CD8-positive, alpha-beta memory T cell (primary cell): Measurements from ENCODE around the gene FAR2. TPM values are rescaled to one million over a fixed set of nuclear protein-coding genes. Genes with fewer than 3 reads are reported as not detected.
"Not testable (repeated sequence)": the region's sequence is repeated elsewhere in the genome, so short reads cannot be mapped to it uniquely, and the experiment has no call there.

Experiments used
- CTCF ChIA-PET: fragments of 350-600 bp; sonication (Branson Sonifier 250); formaldehyde crosslinking; loops from one replicate; lab custom pipeline; 2021; ENCODE audit warnings: antibody characterized with exemption; lab: Charles Lee
- POLR2A ChIA-PET: fragments of 350-600 bp; sonication (Branson Sonifier 250); formaldehyde crosslinking; loops from one replicate; lab custom pipeline; 2021; ENCODE audit warnings: antibody characterized with exemption; lab: Charles Lee
- DNase-seq, 5 donors: peaks; one replicate each; pipeline versions ENCODE4 v3.0.0 to v3.0.0-alpha.2; 2020 to 2022; ENCODE audit warnings: mixed read lengths in 1 of 5
- H3K27ac ChIP-seq: one replicate; pipeline ENCODE4 v1.7.0; 2013; ENCODE audit warnings: low read depth, mild to moderate bottlenecking, low read length, moderate library complexity
- H3K27me3 ChIP-seq: 2 replicates; pipeline ENCODE4 v1.7.0; 2013; ENCODE audit warnings: low read length, mild to moderate bottlenecking; ENCODE audit not compliant: insufficient read depth, poor library complexity, severe bottlenecking
- H3K36me3 ChIP-seq: 2 replicates; pipeline ENCODE4 v1.7.0; 2013; ENCODE audit warnings: mild to moderate bottlenecking, low read length, moderate library complexity; ENCODE audit not compliant: insufficient read depth
- H3K4me1 ChIP-seq: 2 replicates; pipeline ENCODE4 v1.7.0; 2013; ENCODE audit warnings: mild to moderate bottlenecking, low read length, moderate library complexity; ENCODE audit not compliant: insufficient read depth
- H3K4me3 ChIP-seq: 2 replicates; pipeline ENCODE4 v1.7.0; 2013; ENCODE audit warnings: mild to moderate bottlenecking, low read length
- H3K9me3 ChIP-seq: 2 replicates; pipeline ENCODE4 v1.7.0; 2013; ENCODE audit warnings: mild to moderate bottlenecking, low read length
- H3K27ac Mint-ChIP-seq, 8 donors: one replicate each; pipeline ENCODE4 v1.8.0; 2020 to 2021; ENCODE audit warnings: mixed read lengths in 8 of 8, mild to moderate bottlenecking in 6 of 8, inconsistent platforms in 3 of 8, moderate library complexity in 3 of 8
- H3K27me3 Mint-ChIP-seq, 2 donors: one replicate each; pipeline ENCODE4 v1.8.0; 2020 to 2021; ENCODE audit warnings: mixed read lengths in 2 of 2, mild to moderate bottlenecking in 1 of 2, moderate library complexity in 1 of 2
- H3K36me3 Mint-ChIP-seq, 3 donors: one replicate each; pipeline ENCODE4 v1.8.0; 2020 to 2021; ENCODE audit warnings: mixed read lengths in 3 of 3, inconsistent platforms in 1 of 3, mild to moderate bottlenecking in 1 of 3
- H3K4me1 Mint-ChIP-seq, 3 donors: one replicate each; pipeline ENCODE4 v1.8.0; 2020 to 2021; ENCODE audit warnings: mixed read lengths in 3 of 3, inconsistent platforms in 1 of 3, mild to moderate bottlenecking in 1 of 3
- H3K4me3 Mint-ChIP-seq, 7 donors: one replicate each; pipeline ENCODE4 v1.8.0; 2020 to 2021; ENCODE audit warnings: mixed read lengths in 7 of 7, mild to moderate bottlenecking in 6 of 7, moderate library complexity in 4 of 7, inconsistent platforms in 2 of 7
- H3K9me3 Mint-ChIP-seq, 5 donors: one replicate each; pipeline ENCODE4 v1.8.0; 2020 to 2022; ENCODE audit warnings: mixed read lengths in 5 of 5, mild to moderate bottlenecking in 3 of 5, moderate library complexity in 2 of 5, inconsistent platforms in 1 of 5
- polyA plus RNA-seq: library from polyadenylated mRNA; unstranded; fragments of 300-500 nt; fragmentation: Illumina TruSeq; gene quantifications from one replicate; pipeline ENCODE4 v1.2.3, GENCODE V29; 2021
- total RNA-seq, 2 experiments: library from RNA; stranded (reverse); gene quantifications; one replicate each; pipeline ENCODE4 v1.2.3, GENCODE V29; 2021

The FAR2 gene
- total and polyA plus RNA-seq, 3 experiments from 2014 or later: 3.7 to 7.0 (median 4.0) TPM

DNA sequence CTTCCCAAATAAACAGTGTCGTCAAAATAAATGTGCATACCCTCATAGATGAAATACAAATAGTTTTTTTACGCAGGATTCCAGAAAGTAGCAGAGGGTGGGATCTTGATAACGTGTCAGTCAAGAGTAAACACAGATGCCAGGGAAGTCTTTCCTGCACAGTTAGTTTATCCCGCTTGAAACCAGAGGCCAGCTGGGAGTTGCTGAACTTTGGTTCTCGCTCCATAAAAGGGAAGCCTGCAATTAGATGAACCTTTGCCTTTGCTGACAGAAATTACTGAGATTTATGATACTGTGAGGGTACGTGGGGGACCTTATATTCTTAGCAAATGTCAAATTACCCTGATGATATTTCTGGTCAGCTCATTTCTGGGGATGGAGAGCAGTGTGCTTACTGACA lies 18.9 kb downstream of the FAR2 start:
- no peaks in the 10 kb centered on the region for H3K27me3 Mint-ChIP-seq
- H3K4me3 Mint-ChIP-seq: no peak overlapping the region
- H3K27ac ChIP-seq: no peak overlapping the region
- no peaks in the 10 kb centered on the region for H3K9me3 ChIP-seq
- H3K4me1 Mint-ChIP-seq: peaks cover 10 to 24% (median 18%) of the 10 kb centered on the region in 3 donors
- no peak for DNase-seq
- ChIA-PET CTCF (no interaction called here), POLR2A (no interaction called here)
- peaks cover 9% of the 10 kb centered on the region for H3K4me1 ChIP-seq
- no peaks in the 10 kb centered on the region for H3K36me3 ChIP-seq
- no peaks in the 10 kb centered on the region for H3K9me3 Mint-ChIP-seq
- peaks cover 0 to 9% (median 4%) of the 10 kb centered on the region in 3 donors for H3K36me3 Mint-ChIP-seq
- peak overlapping the region in 1 of 8 donors; percentile 72 for H3K27ac Mint-ChIP-seq
- H3K4me3 ChIP-seq: no peak overlapping the region
- H3K27me3 ChIP-seq: no peaks in the 10 kb centered on the region

DNA sequence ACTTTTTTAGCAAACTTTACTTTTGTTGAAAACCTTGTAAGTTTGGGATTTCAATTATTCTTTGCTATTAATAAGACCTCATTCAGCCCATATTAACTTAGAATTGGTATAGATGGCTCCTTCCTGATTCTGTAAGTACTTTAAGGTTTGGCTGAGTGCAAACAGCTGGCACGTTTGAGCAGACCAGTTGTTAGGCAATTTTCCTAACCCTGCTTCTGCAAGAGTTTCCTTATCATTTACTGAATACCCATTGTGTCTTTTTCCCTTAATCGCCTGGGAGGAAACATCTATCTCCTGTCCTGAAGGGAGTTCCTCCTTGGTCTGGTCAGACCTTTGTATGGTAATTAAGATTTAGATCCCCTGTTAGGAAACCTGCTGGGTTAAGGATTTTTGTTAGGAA lies 20.9 kb downstream of the FAR2 start:
- H3K4me1 Mint-ChIP-seq, POLR2A ChIA-PET, H3K36me3 Mint-ChIP-seq, H3K4me1 ChIP-seq, H3K9me3 Mint-ChIP-seq, H3K27ac ChIP-seq, CTCF ChIA-PET, H3K4me3 Mint-ChIP-seq, DNase-seq, H3K4me3 ChIP-seq, H3K27ac Mint-ChIP-seq, H3K27me3 ChIP-seq, H3K36me3 ChIP-seq, H3K27me3 Mint-ChIP-seq, H3K9me3 ChIP-seq: not testable (repeated sequence)

DNA sequence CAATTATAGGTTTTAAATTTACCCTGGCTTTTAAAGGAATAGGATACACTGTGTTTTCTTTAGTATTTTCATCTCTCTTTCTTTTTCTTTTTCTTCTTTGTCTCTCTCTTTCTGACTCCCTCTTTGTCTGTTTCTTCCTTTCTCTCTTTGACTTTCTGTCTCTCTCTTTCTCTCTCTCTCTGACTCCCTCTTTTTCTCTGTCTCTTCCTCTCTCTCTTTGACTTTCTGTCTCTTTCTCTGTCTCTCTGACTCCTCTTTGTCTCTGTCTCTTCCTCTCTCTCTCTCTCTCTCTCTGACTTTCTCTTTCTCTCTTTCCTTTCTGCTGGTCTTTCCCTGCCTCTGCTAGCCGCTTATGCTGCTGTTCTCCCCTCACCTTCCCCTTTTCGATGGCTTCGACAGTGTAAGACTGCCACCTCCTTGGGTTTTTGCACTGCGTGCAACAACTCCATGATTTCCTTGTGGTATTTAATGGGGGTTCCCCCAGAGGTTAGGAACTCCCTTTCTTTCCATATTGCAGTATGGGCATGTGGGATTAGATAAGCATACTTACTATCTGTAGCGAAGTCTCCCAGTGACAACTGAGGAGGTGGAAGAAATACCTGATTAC lies 21.5 kb downstream of the FAR2 start:
- Mint-ChIP-seq H3K27ac (peak overlapping the region in 1 of 8 donors; percentile 36), H3K36me3 (peaks cover 4 to 12% (median 5%) of the 10 kb centered on the region in 3 donors)
- H3K27me3 ChIP-seq, DNase-seq, H3K27me3 Mint-ChIP-seq, H3K4me1 ChIP-seq, H3K9me3 Mint-ChIP-seq, H3K4me3 ChIP-seq, H3K36me3 ChIP-seq, H3K4me1 Mint-ChIP-seq, H3K4me3 Mint-ChIP-seq, H3K9me3 ChIP-seq, POLR2A ChIA-PET, CTCF ChIA-PET, H3K27ac ChIP-seq: not testable (repeated sequence)

DNA sequence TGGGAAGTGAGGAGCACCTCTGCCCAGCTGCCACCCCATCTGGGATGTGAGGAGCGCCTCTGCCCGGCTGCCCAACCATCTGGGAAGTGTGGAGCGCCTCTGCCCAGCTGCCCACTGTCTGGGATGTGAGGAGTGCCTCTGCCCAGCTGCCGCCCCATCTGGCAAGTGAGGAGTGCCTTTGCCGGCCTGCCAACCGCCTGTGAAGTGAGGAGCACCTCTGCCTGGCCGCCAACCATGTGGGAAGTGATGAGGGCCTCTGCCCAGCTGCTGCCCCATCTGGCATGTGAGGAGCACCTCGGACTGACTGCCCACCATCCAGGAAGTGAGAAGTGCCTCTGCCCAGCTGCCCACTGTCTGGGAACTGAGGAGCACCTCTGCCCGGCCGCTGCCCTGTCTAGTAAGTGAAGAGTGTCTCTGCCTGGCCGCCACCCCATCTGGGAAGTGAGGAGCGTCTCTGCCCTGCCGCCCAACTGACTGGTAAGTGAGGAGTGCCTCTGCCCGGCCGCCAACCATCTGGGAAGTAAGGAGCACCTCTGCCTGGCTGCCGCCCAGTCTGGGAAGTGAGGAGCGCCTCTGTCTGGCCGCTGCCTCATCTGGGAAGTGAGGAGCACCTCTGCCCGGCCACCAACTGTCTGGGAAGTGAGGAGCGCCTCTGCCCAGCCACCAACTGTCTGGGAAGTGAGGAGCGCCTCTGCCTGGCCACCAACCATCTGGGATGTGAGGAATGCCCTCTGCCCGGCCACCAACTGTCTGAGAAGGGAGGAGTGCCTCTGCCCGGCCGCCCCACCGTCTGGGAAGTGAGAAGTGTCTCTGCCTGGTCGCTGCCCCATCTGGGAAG lies 22.6 kb downstream of the FAR2 start:
- Histone ChIP-seq H3K4me3 (no peak overlapping the region), H3K36me3 (no peaks in the 10 kb centered on the region), H3K27me3 (no peaks in the 10 kb centered on the region), H3K27ac (no peak overlapping the region), H3K4me1 (no peaks in the 10 kb centered on the region), H3K9me3 (no peaks in the 10 kb centered on the region)
- no peak overlapping the region for H3K4me3 Mint-ChIP-seq
- peaks cover 0 to 2% of the 10 kb centered on the region in 2 donors for H3K27me3 Mint-ChIP-seq
- no peak for DNase-seq
- H3K4me1 Mint-ChIP-seq: no peaks in the 10 kb centered on the region
- H3K36me3 Mint-ChIP-seq: peaks cover 4 to 12% (median 5%) of the 10 kb centered on the region in 3 donors
- H3K9me3 Mint-ChIP-seq: no peaks in the 10 kb centered on the region
- ChIA-PET CTCF (no interaction called here), POLR2A (no interaction called here)
- peak overlapping the region in 1 of 8 donors; percentile 70 for H3K27ac Mint-ChIP-seq

DNA sequence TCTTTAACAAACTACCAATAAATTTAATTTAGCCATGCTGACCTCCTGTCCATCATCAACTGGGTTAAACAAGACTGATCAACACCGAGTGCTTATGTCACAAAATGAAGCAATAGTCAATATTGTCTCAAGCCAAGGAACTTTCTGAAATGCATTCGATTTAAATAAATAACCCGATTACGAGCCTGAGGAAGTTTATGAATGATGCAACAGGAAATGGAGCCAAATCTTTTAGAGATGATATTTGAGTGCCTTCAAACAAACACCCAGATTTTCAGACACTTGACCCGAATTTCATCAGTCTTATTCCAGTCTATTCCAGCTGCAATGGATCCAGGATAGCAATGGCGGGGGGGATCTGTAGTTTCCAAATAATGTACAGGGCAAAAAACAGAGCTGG lies 27.9 kb downstream of the FAR2 start:
- peaks cover 0 to 2% of the 10 kb centered on the region in 2 donors for H3K27me3 Mint-ChIP-seq
- POLR2A ChIA-PET: no interaction called here
- H3K36me3 Mint-ChIP-seq: peaks cover 2 to 7% (median 5%) of the 10 kb centered on the region in 3 donors
- no peaks in the 10 kb centered on the region for H3K36me3 ChIP-seq
- no peak for DNase-seq
- H3K4me3 ChIP-seq: no peak overlapping the region
- no peak overlapping the region for H3K27ac ChIP-seq
- no peaks in the 10 kb centered on the region for H3K9me3 ChIP-seq
- CTCF ChIA-PET: no interaction called here
- H3K9me3 Mint-ChIP-seq: peaks cover 0 to 2% (median 0%) of the 10 kb centered on the region in 5 donors
- no peak overlapping the region for H3K4me3 Mint-ChIP-seq
- no peaks in the 10 kb centered on the region for H3K27me3 ChIP-seq
- H3K27ac Mint-ChIP-seq: no peak overlapping the region
- H3K4me1 Mint-ChIP-seq: no peaks in the 10 kb centered on the region
- H3K4me1 ChIP-seq: no peaks in the 10 kb centered on the region

DNA sequence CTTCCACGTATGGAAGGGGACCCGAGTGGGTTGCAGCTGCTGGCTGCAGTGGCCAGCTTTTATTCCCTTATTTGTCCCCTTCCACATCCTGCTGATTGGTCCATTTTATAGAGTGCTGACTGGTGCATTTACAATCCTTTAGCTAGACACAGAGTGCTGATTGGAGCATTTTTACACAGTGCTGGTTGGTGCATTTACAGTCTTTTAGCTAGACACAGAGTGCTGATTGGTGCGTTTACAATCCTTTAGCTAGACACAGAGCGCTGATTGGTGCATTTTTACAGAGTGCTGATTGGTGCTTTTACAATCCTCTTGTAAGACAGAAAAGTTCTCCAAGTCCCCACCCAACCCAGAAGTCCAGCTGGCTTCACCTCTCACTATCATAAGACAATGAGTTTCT lies 33.2 kb downstream of the FAR2 start:
- H3K27ac Mint-ChIP-seq, H3K4me1 ChIP-seq, CTCF ChIA-PET, H3K4me1 Mint-ChIP-seq, H3K27me3 Mint-ChIP-seq, H3K27me3 ChIP-seq, H3K27ac ChIP-seq, H3K4me3 ChIP-seq, H3K9me3 Mint-ChIP-seq, POLR2A ChIA-PET, H3K4me3 Mint-ChIP-seq, H3K9me3 ChIP-seq, DNase-seq, H3K36me3 ChIP-seq, H3K36me3 Mint-ChIP-seq: not testable (repeated sequence)

DNA sequence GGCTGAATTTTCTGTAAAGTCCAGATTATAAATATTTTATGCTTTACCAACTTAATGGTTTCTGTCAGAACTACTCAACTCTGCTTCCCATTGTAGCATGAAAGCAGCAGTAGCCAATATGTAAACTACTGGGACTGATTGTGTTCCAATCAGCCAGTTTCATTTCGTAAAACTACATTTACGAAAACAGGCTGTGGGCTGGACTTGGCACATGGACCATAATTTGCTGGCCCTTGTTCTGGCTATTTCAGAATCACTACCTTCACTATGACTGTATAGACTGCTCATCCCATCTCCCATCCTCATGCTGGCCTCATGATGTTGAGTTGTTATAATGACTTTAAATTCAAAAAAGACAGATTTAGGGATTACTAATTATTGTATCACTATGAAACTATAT lies 38.7 kb downstream of the FAR2 start:
- H3K9me3 Mint-ChIP-seq: no peaks in the 10 kb centered on the region
- Histone ChIP-seq H3K27me3 (no peaks in the 10 kb centered on the region), H3K4me3 (no peak overlapping the region), H3K27ac (no peak overlapping the region), H3K36me3 (no peaks in the 10 kb centered on the region), H3K9me3 (no peaks in the 10 kb centered on the region), H3K4me1 (no peaks in the 10 kb centered on the region)
- peaks cover 0 to 1% of the 10 kb centered on the region in 2 donors for H3K27me3 Mint-ChIP-seq
- H3K36me3 Mint-ChIP-seq: no peaks in the 10 kb centered on the region
- CTCF ChIA-PET: no interaction called here
- POLR2A ChIA-PET: no interaction called here
- no peak for DNase-seq
- H3K4me3 Mint-ChIP-seq: no peak overlapping the region
- no peaks in the 10 kb centered on the region for H3K4me1 Mint-ChIP-seq
- H3K27ac Mint-ChIP-seq: no peak overlapping the region

DNA sequence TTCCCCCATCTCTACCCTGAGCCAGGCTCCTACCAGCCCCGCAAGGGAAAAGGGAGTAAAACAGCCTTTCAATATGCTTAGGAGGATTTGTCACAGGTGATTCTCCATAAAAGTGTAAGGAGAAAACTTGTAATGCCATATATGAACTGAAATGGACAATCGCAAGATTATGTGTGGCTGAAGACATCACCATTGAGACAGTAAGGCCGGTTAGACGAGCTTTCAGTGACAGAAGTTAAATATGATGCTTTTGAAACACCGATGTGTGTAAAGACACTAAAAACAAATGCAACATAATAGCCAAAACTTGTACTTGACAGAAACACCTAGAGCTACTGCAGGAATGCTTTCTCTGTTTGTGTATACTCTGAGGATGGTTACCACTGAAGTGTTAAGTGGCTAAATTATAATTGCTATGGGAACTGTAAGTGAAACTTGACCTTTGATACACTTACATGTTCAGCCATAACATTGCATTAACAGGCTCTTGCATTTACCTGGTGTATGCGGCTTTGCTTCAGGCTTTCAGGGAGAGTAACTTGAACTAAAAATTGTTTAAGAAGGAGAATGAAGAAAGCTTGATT lies 42.3 kb downstream of the FAR2 start:
- Mint-ChIP-seq H3K4me3 (no peak overlapping the region), H3K36me3 (no peaks in the 10 kb centered on the region), H3K9me3 (no peaks in the 10 kb centered on the region), H3K27me3 (no peaks in the 10 kb centered on the region), H3K4me1 (no peaks in the 10 kb centered on the region), H3K27ac (no peak overlapping the region)
- H3K4me1 ChIP-seq: no peaks in the 10 kb centered on the region
- H3K36me3 ChIP-seq: no peaks in the 10 kb centered on the region
- POLR2A ChIA-PET: no interaction called here
- CTCF ChIA-PET: no interaction called here
- no peaks in the 10 kb centered on the region for H3K27me3 ChIP-seq
- no peak overlapping the region for H3K27ac ChIP-seq
- no peaks in the 10 kb centered on the region for H3K9me3 ChIP-seq
- H3K4me3 ChIP-seq: no peak overlapping the region
- DNase-seq: no peak
